ENCODE measurements around the gene C11orf24.
A peak's percentile ranks its signal among the peaks of the same experiment; 100 is the strongest.
"Not testable (repeated sequence)": the region's sequence is repeated elsewhere in the genome, so short reads cannot be mapped to it uniquely, and the experiment has no call there.

Gene C11orf24

GRCh38 chr11:68271781-68272608, at the start of gene C11orf24:
TSS of gene C11orf24 (minus strand) at chr11:68271973. CDS start at chr11:68263767, 8,206 bp downstream.
- DNase-seq (ENCODE audit: low read depth) = peak; percentile 95

GRCh38 chr11:68317147-68317785, 45.5 kb upstream of the C11orf24 start:
- DNase-seq (ENCODE audit: low read depth) = no peak

- no peak for DNase-seq (ENCODE audit: low read depth)
These were observed 43.6 kb upstream of the C11orf24 start for GRCh38 chr11:68315171-68315920.

GRCh38 chr11:68314203-68315170, 42.7 kb upstream of the C11orf24 start:
- DNase-seq (ENCODE audit: low read depth) = no peak

DNA sequence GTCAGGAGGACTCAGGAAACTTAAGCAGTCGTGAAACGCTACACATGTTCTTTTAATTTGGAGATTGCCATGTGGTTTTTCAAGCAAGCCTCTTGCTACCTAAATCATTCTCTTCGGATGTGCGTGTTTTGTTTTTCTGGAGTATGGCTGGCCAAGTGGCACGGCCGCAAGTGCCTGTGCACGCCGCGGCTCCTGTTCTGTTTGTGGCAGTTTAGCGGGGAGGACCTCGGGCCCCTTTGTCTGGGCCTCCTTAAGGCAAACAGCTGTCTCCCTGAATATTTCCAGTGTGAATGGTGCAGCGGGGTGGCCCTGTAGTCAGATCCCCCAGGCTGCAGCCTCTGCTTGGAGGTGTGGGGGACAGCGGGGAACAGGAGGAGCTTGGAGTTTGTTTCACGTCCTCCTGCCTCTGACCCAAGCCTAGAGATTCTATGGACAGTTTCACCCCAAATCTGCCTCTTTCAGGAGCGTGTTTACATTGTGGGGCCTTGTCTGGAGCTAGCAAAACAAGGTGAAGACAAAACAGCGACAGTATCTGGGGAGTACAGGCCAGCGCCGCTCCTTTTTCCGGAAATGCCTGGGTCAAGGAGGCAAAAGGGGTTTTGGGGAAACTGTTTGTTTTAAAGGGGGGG, 41.9 kb upstream of the C11orf24 start:
- DNase-seq (ENCODE audit: low read depth) = peak; percentile 56

DNA sequence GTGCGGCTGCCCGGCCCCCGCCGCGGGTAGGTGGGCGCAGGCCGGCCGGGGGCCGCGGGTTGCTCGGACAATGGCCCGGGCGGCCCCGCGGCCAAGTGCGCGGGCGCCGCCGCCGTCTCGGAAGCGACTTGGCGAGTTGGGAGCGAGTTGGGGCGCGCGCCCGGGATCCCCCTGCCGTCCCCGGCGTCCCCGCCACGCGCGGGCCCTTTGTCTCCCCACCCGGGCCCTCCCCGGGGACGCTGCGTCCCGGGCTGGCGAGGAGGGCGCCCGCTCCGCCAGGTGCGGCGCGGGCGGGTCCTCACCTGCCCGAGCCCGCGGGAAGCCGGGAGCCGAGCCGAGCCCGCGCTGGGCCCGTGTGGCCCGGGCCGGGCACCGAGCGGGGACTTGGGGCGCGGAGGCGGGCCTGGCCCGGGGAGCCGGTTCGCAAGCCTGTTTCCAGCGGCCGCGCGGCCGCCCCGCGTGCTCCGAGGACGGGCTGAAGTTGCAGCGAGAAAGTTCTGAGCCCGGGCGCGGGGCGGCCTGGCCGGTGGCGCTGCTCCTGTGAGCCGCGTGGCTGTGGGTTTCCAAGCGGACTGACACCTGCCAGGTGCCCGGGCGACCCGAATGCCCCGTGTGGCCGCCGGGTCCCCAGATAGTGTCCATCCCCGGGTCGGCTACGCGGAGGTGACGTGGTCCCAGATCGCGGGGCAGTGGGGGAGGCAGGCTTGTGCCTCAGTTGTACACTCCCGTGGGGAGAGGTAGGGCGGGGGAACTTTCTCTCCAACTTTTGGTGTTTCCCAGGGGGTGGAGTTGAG, 41.2 kb upstream of the C11orf24 start:
- no peak for DNase-seq (ENCODE audit: low read depth)

- no peak for DNase-seq (ENCODE audit: low read depth)
These were observed 40.5 kb upstream of the C11orf24 start, which contains the start of gene LRP5 for GRCh38 chr11:68312117-68312779. TSS of gene LRP5 (plus strand) at chr11:68312591. CDS start at chr11:68312715, 124 bp downstream.

- DNase-seq (ENCODE audit: low read depth) = no peak
These were observed 39.7 kb upstream of the C11orf24 start for GRCh38 chr11:68311160-68312116.

DNA sequence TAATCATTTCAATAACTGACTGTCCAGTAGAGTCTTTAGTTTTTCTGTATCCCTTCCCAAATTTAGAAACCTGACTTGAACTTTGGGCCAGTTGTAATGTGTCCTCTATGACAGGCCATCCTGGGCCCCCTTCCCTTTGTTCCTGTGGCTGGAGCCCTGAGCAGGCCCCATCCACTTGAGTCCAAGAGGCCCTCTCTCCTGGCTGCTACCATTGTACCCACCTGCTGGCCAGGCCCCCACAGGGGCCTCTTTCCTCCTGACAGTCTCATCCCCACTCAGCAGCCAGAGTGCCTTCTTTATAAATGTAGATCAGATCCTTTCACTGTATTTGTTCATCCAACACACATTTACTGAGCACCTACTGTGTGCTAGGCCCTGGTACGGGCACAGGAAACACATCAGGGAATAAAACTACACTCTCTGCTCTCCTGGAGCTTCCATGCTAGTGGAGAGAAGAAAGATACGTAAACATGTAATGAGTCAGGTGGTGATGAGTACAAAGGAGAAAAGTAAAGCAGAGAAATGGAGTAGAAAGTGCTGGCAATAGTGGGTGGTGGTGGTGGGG, 37.9 kb upstream of the C11orf24 start:
- DNase-seq (ENCODE audit: low read depth) = no peak

DNA sequence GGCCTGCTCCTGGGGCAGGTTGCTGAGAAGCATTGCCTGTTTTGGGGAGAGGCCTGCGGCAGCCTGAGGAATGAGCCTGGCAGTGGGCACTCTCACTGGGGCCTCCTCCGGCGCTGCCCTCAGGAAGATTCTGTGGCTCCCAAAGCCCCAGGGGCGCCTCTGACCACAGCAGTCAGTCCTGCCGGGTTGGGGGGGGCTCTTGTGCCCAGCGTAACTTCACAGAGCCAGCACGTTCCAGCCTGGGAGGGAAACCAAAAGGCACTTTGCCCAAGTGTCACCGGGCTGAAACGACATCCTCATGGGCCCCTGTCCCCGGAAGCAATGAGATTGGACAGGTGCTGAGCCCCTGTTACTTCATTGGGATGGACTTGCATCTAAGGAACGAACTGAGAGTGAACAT, 36.3 kb upstream of the C11orf24 start:
- DNase-seq (ENCODE audit: low read depth) = no peak

DNA sequence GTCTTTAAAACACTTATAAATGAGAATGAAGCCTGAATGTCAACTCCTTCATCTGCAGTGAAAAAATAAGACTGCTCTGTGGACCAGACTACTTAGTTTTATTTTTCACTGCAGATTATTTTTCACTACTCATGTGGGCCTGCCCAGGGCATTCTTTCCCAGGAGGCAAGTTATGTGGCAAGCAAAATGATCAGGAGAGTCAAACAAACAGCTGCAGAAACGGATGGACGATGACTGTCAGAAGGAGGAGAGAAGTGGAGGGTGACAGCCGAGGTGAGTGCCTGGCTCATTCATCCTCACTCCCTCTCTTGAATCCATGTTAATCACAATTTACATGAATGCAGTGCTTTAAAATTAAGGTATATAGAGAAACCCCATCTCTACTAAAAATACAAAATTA, 34.9 kb upstream of the C11orf24 start:
- DNase-seq (ENCODE audit: low read depth) = no peak

DNA sequence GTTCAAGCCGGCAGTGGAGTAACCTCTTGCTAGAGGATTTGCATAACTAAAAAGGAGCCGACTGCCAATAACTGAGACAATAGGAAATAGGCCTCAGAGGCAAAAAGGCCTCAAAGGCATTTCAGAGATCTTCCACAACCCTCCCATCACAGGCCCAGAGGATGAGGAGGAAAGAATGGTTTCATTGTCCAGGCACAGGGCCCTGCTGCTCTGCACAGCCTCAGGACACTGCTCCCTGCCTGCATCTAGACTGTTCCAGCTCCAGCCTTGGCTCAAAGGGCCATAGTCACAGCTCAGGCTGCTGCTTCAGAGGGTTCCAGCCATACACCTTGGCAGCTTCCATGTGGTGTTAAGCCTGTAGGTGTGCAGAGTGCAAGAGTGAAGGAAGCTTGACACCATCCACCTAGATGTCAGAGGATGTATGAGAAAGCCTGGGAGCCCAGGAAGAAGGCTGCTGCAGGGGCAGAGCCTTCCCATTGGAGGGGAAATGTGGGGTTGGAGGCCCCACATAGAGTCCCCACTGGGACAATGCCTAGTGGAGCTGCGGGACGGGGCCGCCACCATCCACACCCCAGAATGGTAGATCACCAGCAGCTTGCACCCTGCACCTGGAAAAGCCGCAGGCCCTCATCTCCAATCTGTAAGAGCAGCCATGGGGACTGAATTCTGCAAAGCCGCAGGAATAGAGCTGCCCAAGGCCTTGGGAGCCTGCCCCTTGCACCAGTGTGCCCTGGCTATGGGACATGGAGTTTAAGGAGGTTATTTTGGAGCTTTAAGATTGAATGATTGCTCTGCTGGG, 32.4 kb upstream of the C11orf24 start:
- DNase-seq (ENCODE audit: low read depth) = no peak

- DNase-seq (ENCODE audit: low read depth) = peak; percentile 16
These were observed 31.3 kb upstream of the C11orf24 start for GRCh38 chr11:68303083-68303482.

- DNase-seq (ENCODE audit: low read depth) = peak; percentile 23
These were observed 30.9 kb upstream of the C11orf24 start for GRCh38 chr11:68302670-68303069.

DNA sequence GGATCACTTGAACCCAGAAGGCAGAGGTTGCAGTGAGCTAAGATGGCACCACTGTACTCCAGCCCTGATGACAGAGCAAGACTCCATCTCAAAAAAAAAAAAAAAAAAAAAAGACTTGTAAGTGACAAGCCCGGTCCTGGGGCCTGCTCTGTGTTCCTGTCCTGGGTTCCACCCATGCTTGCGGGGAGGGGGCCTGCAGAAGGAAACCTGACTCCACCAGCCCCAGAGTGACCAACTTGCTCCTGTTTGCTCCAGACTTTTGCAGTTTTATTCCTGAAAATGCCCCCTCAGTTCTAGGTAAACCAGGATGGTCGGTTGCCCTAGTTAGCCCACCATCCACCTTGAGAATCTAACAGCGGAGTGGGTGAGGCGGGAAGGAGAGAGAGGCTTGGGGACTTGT, 30.5 kb upstream of the C11orf24 start:
- DNase-seq (ENCODE audit: low read depth) = no peak

DNA sequence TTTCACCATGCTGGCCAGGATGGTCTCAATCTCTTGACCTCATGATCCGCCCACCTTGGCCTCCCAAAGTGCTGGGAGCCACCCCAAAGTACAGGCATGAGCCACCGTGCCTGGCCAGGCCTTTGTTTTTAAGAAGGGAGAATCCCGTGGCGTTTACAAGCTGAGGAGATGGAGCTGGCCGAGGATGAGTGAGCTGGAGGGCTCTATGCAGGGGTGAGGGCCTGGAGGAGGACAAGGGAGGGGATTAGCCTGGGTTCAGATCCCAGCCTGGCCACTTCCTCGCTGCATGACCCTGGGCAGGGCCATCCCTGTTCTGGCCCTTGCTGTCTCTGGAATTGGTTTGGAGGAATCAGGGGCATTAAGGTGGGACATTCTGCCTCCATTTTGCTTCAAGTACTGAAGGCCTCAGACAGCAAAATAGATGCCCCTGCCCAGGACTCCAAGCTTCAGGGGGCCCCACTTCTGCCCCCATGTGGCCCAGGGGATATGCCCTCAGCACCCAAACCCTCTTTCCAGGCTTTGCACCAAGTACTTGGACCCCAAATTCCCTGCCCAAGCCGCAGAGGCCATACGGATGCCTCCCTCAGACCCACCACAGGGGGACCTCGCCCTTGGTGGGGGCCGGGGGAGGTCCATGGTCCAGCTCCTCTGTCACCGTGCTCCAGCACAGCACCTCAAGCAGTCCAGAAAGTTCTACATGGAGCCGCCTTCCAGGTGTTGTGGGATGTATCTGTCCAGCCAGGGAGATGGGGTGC, 28.5 kb upstream of the C11orf24 start:
- no peak for DNase-seq (ENCODE audit: low read depth)

DNA sequence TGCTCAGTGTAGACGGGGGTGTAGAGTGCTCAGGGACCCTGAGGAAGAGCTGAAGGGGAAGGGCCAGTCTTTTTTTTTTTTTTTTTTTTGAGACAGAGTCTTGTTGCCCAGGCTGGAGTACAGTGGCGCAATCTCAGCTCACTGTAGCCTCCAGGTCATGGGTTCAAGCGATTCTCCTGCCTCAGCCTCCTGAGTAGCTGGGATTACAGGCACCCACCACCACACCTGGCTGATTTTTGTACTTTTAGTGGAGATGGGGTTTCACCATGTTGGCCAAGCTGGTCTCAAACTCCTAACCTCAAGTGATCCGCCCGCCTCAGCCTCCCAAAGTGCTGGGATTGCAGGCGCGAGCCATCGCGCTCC, 27.7 kb upstream of the C11orf24 start:
- DNase-seq (ENCODE audit: low read depth) = not testable (repeated sequence)

Measured in fibroblast of gingiva (primary cell).